HepG2 (cell line): Measurements from ENCODE around the gene KIAA0930. TPM values are rescaled to one million over a fixed set of nuclear protein-coding genes. Genes with fewer than 3 reads are reported as not detected.

Experiments
- ATM ChIP-seq: fragments of 450-650 bp; IDR thresholded peaks from 2 replicates; pipeline ENCODE4 v1.7.1; 2017; ENCODE audit warnings: mild to moderate bottlenecking, borderline replicate concordance
- ATRX ChIP-seq: sonication (generic); formaldehyde crosslinking; IDR thresholded peaks from 2 replicates; pipeline ENCODE4 v1.4.0; 2020; ENCODE audit warnings: missing genetic modification reagents, borderline replicate concordance
- BRCA1 ChIP-seq: sonication (generic); formaldehyde crosslinking; IDR thresholded peaks from 2 replicates; pipeline ENCODE4 v1.4.0; 2020; ENCODE audit warnings: missing genetic modification reagents
- CAMTA2 ChIP-seq: sonication (generic); formaldehyde crosslinking; IDR thresholded peaks from 2 replicates; pipeline ENCODE4 v1.4.0; 2020; ENCODE audit warnings: mild to moderate bottlenecking, missing genetic modification reagents, borderline replicate concordance
- ESRRA ChIP-seq: sonication (generic); formaldehyde crosslinking; IDR thresholded peaks from 2 replicates; pipeline ENCODE4 v1.5.1; 2020; ENCODE audit warnings: mild to moderate bottlenecking, low read depth, missing genetic modification reagents
- FIP1L1 ChIP-seq: fragments of 200-400 bp; formaldehyde crosslinking; IDR thresholded peaks from 2 replicates; pipeline ENCODE4 v1.6.1; 2018; ENCODE audit warnings: low read depth, mild to moderate bottlenecking, low read length, moderate library complexity, borderline replicate concordance; ENCODE audit not compliant: insufficient read depth
- HOXA9 ChIP-seq: sonication (generic); formaldehyde crosslinking; IDR thresholded peaks from 2 replicates; pipeline ENCODE4 v1.8.1; 2022; ENCODE audit warnings: missing genetic modification reagents, mild to moderate bottlenecking, moderate library complexity, borderline replicate concordance
- KAT8 ChIP-seq: IDR thresholded peaks from 2 replicates; pipeline ENCODE4 v1.6.1; 2016; ENCODE audit warnings: missing genetic modification reagents, missing compliant biosample characterization
- KLF11 ChIP-seq: IDR thresholded peaks from 2 replicates; pipeline ENCODE4 v1.6.1; 2016; ENCODE audit warnings: missing compliant biosample characterization
- MIER3 ChIP-seq: IDR thresholded peaks from 2 replicates; pipeline ENCODE4 v1.6.1; 2016; ENCODE audit warnings: missing compliant biosample characterization, borderline replicate concordance
- MIXL1 ChIP-seq: IDR thresholded peaks from 2 replicates; pipeline ENCODE4 v1.6.1; 2016
- MLLT10 ChIP-seq: sonication (generic); formaldehyde crosslinking; IDR thresholded peaks from 2 replicates; pipeline ENCODE4 v1.4.0; 2020; ENCODE audit warnings: missing genetic modification reagents
- MXI1 ChIP-seq: IDR thresholded peaks from 3 replicates; pipeline ENCODE4 v1.6.1; 2012; ENCODE audit warnings: low read depth, low read length, inconsistent platforms, borderline replicate concordance
- NR2F6 ChIP-seq, 2 experiments: IDR thresholded peaks; 2 replicates each; pipeline ENCODE4 v1.6.1; 2016; ENCODE audit warnings: antibody characterized with exemption in 1 of 2, mild to moderate bottlenecking in 1 of 2
- POLR2A ChIP-seq, 2 experiments: IDR thresholded peaks; 2 replicates each; pipeline ENCODE4 v1.6.1; 2011; ENCODE audit warnings: low read depth in 2 of 2, low read length in 2 of 2, mild to moderate bottlenecking in 1 of 2, moderate library complexity in 1 of 2; ENCODE audit not compliant: insufficient read depth in 1 of 2
- SATB2 ChIP-seq: sonication (generic); formaldehyde crosslinking; IDR thresholded peaks from 2 replicates; pipeline ENCODE4 v1.5.0; 2020; ENCODE audit warnings: missing genetic modification reagents
- SRSF1 ChIP-seq: fragments of 200-400 bp; formaldehyde crosslinking; optimal IDR thresholded peaks from 2 replicates; pipeline ENCODE3; 2017; ENCODE audit warnings: mild to moderate bottlenecking, low read depth, low read length, moderate library complexity
- TEF ChIP-seq: sonication (generic); formaldehyde crosslinking; IDR thresholded peaks from 2 replicates; pipeline ENCODE4 v1.5.0; 2020; ENCODE audit warnings: missing genetic modification reagents
- ZBTB20 ChIP-seq: sonication (generic); formaldehyde crosslinking; IDR thresholded peaks from 2 replicates; pipeline ENCODE4 v1.8.1; 2023; ENCODE audit warnings: missing genetic modification reagents, low read depth, mild to moderate bottlenecking, borderline replicate concordance
- ZMYM2 ChIP-seq: sonication (generic); formaldehyde crosslinking; IDR thresholded peaks from 2 replicates; pipeline ENCODE4 v1.8.0; 2022; ENCODE audit warnings: mild to moderate bottlenecking, missing genetic modification reagents
- ZNF20 ChIP-seq: sonication (generic); formaldehyde crosslinking; IDR thresholded peaks from 2 replicates; pipeline ENCODE4 v1.4.0; 2020; ENCODE audit warnings: mild to moderate bottlenecking, moderate library complexity, missing genetic modification reagents
- ZNF44 ChIP-seq: sonication (generic); formaldehyde crosslinking; IDR thresholded peaks from 2 replicates; pipeline ENCODE4 v1.5.1; 2020; ENCODE audit warnings: mild to moderate bottlenecking, missing genetic modification reagents
- ZNF607 ChIP-seq: sonication (generic); formaldehyde crosslinking; IDR thresholded peaks from 2 replicates; pipeline ENCODE4 v1.5.1; 2020; ENCODE audit warnings: missing genetic modification reagents, mild to moderate bottlenecking, borderline replicate concordance
- ZNF788 ChIP-seq: sonication (generic); formaldehyde crosslinking; IDR thresholded peaks from 2 replicates; pipeline ENCODE4 v1.5.0; 2020; ENCODE audit warnings: mild to moderate bottlenecking, missing genetic modification reagents, borderline replicate concordance
- polyA plus RNA-seq, 8 experiments: library from polyadenylated mRNA; depleted of rRNA in 3 of 8; stranded (reverse) in 7 of 8; unstranded in 1 of 8; fragments of >200 nt; fragmentation: Illumina TruSeq in 4 of 8; extraction: Trizol in 4 of 8; gene quantifications; 2 replicates each; pipeline versions ENCODE4 v1.2.1 to v1.2.3, GENCODE V29; 2011 to 2016; ENCODE audit warnings: low read depth in 4 of 8, missing spikeins in 1 of 8, mixed read lengths in 1 of 8; ENCODE audit not compliant: insufficient read depth in 1 of 8
- total RNA-seq, 5 experiments: library from RNA; depleted of rRNA; stranded (reverse); fragments of >200 nt; fragmentation: Illumina TruSeq; extraction: Trizol; gene quantifications; 2 replicates each; pipeline ENCODE4 v1.2.3, GENCODE V29; 2016; ENCODE audit warnings: low read depth in 1 of 5
- TF ChIP-seq, protein P1 (sequence below): IDR thresholded peaks from 2 replicates; pipeline ENCODE4 v1.6.1; 2016
- TF ChIP-seq, protein P2 (sequence below): sonication (generic); formaldehyde crosslinking; IDR thresholded peaks from 2 replicates; pipeline ENCODE4 v1.9.0; 2021; ENCODE audit warnings: missing genetic modification reagents, mild to moderate bottlenecking, borderline replicate concordance

KIAA0930 gene
- total and polyA plus RNA-seq, 2 of the 13 experiments (the other 11 are each of a cell fraction or from before 2014, with no cell fraction given): 27.0 to 38.2 TPM

DNA sequence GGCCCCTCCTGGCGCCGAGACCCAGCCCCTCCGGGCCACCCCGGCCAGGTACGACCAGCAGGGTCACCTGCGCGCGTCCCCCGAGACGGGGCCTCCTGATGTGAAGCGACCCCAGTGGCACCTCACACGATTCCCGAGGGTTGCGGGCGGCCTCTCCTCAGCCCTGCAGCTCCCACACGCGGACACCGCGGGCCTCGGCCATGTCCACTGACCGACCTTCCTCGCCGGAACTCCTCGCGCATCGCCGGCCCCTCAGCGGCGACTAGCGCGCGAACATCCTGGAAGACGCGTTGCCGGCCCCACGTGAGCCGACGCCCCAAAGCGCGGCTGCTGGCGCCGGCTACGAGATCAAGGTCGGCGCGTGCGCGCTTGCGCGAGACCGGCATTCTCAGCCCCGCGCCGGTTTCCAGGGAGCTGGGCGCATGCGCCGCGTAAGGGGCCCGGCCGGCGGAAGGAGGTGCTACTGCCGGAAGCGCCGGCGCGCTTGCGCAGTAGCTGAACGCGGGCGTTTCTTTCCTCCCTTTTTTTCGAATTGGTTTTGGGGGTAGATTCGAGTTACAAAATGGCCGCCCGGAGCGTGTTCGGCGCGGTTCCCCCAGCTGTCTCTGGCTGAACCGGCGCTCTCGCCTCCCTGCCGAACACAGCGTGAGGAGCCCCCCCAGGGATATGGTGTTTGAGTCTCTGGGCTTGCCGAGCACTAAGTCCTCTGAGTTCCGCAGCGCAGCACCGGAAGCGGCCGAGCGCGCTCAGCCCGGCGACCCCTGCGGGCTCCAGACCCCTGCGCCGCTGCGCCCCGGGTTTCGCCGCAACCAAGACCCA lies 77.0 kb downstream of the KIAA0930 start, which contains the start of gene NUP50 (continued):
- TF ChIP-seq KAT8 (CRISPR knock-in tag): no peak; the same call in 1 of the 2 replicates
- TF ChIP-seq MLLT10: no peak
- peak; percentile 38; the same call in 1 of the 2 replicates for TF ChIP-seq MIXL1 (CRISPR knock-in tag)
- TF ChIP-seq ZNF607 (CRISPR knock-in tag): peak; percentile 93
- 0 out of 2 replicates have a peak, but pooled peaks have one; percentile 65 for TF ChIP-seq ZNF44 (CRISPR knock-in tag)
- peak; percentile 60; the same call in 1 of the 2 replicates for TF ChIP-seq BRCA1 (CRISPR knock-in tag)
- TF ChIP-seq ATRX (CRISPR knock-in tag): no peak
- TF ChIP-seq, protein P1, sequence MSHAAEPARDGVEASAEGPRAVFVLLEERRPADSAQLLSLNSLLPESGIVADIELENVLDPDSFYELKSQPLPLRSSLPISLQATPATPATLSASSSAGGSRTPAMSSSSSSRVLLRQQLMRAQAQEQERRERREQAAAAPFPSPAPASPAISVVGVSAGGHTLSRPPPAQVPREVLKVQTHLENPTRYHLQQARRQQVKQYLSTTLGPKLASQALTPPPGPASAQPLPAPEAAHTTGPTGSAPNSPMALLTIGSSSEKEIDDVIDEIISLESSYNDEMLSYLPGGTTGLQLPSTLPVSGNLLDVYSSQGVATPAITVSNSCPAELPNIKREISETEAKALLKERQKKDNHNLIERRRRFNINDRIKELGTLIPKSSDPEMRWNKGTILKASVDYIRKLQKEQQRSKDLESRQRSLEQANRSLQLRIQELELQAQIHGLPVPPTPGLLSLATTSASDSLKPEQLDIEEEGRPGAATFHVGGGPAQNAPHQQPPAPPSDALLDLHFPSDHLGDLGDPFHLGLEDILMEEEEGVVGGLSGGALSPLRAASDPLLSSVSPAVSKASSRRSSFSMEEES (CRISPR knock-in tag): peak; percentile 83
- no peak for TF ChIP-seq NR2F6 (IDR thresholded peaks at IDR 0.05)
- TF ChIP-seq NR2F6 (CRISPR knock-in tag; IDR thresholded peaks at IDR 0.05): peak; percentile 62; the same call in 1 of the 2 replicates
- peak; percentile 91 for TF ChIP-seq SATB2 (CRISPR knock-in tag)
- TF ChIP-seq FIP1L1: 0 out of 2 replicates have a peak, but pooled peaks have one; percentile 46
- no peak for TF ChIP-seq ATM
- no peak for TF ChIP-seq ZMYM2
- peak; percentile 82; the same call in 1 of the 2 replicates for TF ChIP-seq ZBTB20 (CRISPR knock-in tag)
- peak; percentile 81; the same call in 1 of the 3 replicates for TF ChIP-seq MXI1
- TF ChIP-seq ESRRA (CRISPR knock-in tag): peak; percentile 51; the same call in 1 of the 2 replicates
- no peak for TF ChIP-seq ZNF20 (CRISPR knock-in tag)
- TF ChIP-seq KLF11 (CRISPR knock-in tag): no peak
- TF ChIP-seq HOXA9 (CRISPR knock-in tag): peak; percentile 82
- TF ChIP-seq SRSF1: no peak
- TF ChIP-seq POLR2A (IDR thresholded peaks at IDR 0.05; ENCODE audit: insufficient read depth in 1 of 2, low read depth in 2 of 2, low read length in 2 of 2): peak; percentile 73 to 84
- peak; percentile 84; the same call in 1 of the 2 replicates for TF ChIP-seq ZNF788 (CRISPR knock-in tag)
- TF ChIP-seq CAMTA2: no peak
- peak; percentile 59; the same call in 1 of the 2 replicates for TF ChIP-seq MIER3 (CRISPR knock-in tag)
- peak; percentile 56; the same call in 1 of the 2 replicates for TF ChIP-seq TEF (CRISPR knock-in tag)
- TF ChIP-seq, protein P2, sequence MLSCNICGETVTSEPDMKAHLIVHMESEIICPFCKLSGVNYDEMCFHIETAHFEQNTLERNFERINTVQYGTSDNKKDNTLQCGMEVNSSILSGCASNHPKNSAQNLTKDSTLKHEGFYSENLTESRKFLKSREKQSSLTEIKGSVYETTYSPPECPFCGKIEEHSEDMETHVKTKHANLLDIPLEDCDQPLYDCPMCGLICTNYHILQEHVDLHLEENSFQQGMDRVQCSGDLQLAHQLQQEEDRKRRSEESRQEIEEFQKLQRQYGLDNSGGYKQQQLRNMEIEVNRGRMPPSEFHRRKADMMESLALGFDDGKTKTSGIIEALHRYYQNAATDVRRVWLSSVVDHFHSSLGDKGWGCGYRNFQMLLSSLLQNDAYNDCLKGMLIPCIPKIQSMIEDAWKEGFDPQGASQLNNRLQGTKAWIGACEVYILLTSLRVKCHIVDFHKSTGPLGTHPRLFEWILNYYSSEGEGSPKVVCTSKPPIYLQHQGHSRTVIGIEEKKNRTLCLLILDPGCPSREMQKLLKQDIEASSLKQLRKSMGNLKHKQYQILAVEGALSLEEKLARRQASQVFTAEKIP: no peak
